H4 (cell line): ENCODE data around the gene PLXNB1. TPM values are rescaled to one million over a fixed set of nuclear protein-coding genes. Genes with fewer than 3 reads are reported as not detected.

Experiments
- DNase-seq: peaks from one replicate; pipeline ENCODE4 v3.0.0-alpha.2; 2015; ENCODE audit warnings: low spot score
- total RNA-seq: library from RNA; depleted of rRNA; stranded (reverse); fragments of >200 nt; shearing (Covaris generic); gene quantifications from 2 replicates; pipeline ENCODE4 v1.2.3, GENCODE V29; 2014

PLXNB1 gene
- total RNA-seq, 1 experiment from 2014 or later = 4.3 TPM

GRCh38 chr3:48432411-48433371 is 2.8 kb upstream of the PLXNB1 start:
- no peak for DNase-seq

DNA sequence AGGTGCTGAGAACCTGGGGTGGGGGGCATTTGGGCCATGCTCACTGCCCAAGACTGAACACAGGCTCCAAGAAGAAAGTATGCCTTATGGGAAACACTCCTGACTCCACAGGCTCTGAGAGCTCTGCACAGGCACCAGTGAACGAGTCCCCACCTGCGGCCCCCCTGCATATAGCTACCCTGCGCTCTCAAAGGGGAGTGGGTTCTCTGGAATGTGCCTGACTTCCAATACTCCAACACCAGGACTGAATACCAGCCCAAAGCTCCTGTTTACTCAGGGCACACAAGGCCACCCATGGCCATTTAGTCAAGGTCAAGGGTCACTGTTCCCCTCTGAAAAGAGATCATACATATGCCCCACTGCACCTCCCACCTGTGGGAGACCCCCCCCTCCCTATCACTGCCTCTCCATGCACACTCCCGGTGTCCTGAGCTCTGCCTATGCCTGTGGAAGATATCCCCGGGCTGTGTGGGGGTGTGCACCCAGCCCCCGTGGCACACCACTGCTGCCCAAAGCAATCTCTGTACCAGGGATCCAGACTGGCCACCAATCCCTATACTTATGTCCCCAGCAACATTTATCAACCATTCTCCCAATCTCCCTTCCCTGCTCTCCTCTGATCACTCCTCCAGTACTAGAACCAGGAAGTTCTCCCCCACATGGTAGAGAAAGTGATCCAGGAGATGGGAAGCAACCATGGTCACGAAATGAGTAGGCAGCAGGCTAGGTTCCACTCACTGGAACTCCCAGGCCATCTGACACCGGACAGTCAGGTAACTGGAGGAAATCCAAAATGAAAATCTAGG is 1.5 kb upstream of the PLXNB1 start:
- no peak for DNase-seq

DNA sequence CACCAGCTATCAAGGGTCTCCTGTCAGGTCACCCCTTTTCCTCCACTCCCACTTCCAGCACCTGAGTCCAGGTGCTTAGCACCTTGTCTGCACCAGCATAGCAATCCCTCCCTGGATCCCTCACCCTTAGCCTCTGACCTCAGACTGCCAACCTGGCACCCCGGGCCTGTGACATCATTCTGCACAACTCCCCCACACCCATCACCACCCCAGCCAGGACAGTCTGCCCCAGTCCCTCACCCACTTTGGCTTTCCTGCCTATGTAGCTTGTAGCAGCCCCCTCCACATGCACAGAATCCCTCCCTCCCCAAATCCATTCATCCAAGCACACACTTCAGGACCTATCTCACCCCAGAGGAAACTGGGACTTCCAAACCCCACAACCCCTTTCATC is 819 bp upstream of the PLXNB1 start:
- no peak for DNase-seq

- no peak for DNase-seq
Observed at GRCh38 chr3:48429317-48429959, 448 bp downstream of the PLXNB1 start.

DNA sequence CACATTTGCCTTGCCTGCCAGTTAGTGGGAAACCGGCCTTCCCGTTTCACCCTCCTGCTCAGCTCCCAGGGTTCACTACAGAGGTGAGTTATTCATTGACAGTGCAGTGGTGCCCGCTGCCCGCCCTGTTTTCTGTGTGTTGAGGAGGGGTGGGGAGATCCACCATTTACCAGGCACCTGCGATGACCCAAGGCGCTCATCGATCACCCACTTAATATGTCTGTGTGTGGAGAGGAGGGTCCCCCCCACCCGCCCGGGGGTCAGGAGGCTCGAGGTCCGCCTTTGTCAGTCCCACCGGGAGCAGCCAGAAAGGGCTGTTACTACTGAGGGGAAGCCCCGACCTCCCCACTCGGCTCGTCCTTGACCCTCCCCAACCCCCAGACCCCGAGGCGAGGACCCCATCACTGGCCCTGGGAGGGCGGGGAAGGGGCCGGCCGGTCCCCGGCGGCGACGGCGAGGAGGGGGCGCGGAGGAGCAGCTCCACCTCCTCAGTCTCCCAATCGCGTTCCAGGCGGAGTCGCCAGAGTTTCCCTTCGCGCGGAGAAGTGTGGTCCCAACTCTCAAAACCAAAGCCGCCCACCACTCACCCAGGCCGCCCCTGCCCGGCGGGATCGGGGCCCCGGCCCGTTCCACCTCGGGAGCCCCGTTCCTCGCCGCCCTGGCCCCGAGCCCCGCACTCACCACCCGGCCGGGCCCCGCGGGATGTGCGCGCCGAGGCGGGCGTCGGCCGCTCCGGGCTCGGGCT is 1.1 kb downstream of the PLXNB1 start:
- no peak for DNase-seq

DNA sequence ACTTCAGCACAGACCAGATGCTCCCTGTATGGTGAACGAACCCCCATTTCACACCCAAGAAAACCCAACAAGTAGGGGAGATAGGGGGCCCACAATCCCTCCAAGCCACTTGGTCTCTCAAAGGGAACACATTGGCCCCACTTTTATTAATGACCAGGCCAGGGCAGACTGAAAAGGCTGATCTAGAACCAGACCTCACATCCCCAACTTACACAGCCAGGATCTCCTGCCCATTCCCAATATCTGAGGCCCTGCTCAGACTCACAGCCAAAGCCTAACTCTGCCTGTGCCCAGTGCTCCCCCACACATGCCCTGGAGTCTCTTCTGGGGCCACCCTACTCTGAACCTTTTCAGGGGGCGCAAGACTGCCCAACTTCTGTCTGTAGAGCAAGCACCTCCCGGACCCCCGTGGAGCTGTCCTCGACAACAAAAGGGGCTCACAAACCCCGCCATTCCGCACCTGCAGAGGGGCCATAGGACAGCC is 1.8 kb downstream of the PLXNB1 start:
- no peak for DNase-seq

DNA sequence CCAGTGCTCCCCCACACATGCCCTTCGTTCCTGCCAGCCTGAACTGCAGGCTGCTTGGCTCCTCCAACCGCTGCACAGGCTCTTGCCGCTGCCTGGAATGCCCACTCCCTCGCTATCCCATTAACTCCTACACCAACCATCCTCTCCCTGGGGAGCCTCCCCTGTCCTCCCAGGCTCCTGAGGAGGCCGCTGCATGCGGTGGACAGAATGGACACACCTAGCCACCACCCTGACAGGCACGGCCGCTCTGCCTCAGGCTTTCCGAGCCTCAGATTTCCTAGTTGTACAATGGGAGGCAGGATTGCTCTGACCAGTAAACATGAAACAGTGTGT is 2.3 kb downstream of the PLXNB1 start:
- DNase-seq = no peak

DNA sequence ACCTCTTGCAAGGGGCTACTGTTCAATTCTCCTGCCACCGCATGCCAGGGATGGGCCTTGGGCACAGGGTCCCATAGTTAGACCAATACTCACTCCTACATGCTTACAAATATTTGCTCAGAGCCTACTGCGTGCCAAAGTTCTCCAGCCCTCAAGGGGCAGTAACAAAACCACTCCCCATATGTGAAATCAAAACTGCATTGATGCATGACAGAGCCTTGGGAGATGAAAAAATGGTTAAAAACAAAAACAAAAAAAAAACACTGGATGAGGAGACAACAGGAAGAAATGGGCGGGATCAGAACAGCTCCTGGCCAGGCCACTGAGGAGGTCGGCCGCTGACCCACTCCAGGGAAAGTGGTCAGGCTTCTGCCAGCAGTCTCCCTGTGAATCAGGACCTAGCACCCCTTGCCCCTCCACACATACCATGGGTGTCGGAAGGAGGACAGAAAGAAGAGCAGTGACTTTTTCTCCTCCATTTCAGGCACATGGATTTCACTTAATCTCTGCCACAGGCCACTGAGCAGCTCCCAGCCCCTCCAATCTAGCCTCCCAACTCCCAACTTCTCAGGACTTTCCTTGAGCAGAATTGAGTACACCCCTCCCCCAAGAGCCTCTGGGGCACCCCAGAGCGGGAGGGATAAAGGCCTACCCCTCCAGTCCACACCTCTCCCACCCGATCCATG is 2.8 kb downstream of the PLXNB1 start:
- DNase-seq = no peak

- no peak for DNase-seq
Observed at GRCh38 chr3:48426401-48426909, 3.4 kb downstream of the PLXNB1 start.

DNA sequence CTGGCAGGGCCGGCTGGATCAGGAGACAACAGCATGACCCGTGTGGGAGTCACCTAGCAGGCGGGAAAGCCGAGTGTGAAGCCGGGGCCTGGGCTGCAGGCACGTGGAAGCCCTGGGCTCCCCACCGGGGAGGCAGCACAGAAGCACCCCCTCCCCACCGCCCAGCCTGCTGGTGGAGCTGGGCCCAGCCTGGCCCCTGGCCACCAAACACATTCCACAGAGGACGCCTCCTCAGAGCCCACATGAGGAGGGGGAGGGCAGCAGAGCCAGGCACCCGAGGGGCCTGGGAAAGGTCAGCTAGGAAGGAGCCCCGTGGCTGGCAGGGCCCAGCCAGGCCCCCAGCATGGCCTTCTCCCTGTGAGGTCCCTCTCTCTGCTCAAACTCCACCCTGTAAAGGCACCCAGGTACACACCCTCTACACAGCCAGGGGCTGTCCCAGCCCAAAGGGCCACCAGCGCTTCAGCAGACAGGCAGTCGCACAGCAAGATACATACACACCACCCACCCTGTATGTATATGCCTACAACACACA is 4.5 kb downstream of the PLXNB1 start:
- no peak for DNase-seq

DNA sequence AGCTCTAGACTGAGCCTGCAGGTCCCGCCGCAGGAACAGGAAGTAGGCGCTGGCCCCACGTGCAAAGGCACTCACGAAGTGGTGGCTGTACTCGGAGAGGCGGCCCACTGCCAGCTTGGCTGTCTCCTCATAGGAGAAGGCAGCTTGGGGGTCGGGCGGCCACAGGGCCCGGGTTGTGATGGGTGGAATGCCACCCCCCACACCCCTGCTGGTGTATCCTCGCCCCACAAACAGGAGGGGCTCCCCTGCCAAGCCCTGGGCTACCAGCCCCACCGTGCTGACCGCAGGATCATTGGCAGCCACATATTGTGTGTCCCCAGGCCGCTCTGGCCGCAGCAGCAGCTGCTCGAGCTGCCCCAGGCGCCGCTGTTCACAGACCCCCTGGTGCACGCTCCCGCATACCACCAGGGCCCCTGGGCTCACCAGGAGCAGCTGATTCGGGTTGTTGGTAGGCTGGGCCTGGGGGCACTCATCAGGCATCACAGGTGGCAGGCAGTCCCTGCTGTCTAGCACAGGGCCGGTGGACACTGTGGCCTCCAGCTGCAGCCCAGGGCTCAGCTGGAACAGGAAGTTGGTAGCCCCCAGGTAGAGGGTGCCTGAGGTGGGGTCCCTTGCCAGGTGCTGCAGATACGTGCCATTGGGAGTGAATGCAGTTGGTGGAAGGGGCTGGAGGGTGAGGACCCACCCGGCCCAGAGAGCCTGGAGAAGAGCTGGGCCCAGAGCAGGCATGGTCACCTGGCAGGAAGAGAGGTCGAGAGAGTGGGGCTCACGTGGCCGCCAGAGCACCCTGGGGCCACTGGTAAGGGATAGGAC is 5.8 kb downstream of the PLXNB1 start:
- DNase-seq = no peak

DNA sequence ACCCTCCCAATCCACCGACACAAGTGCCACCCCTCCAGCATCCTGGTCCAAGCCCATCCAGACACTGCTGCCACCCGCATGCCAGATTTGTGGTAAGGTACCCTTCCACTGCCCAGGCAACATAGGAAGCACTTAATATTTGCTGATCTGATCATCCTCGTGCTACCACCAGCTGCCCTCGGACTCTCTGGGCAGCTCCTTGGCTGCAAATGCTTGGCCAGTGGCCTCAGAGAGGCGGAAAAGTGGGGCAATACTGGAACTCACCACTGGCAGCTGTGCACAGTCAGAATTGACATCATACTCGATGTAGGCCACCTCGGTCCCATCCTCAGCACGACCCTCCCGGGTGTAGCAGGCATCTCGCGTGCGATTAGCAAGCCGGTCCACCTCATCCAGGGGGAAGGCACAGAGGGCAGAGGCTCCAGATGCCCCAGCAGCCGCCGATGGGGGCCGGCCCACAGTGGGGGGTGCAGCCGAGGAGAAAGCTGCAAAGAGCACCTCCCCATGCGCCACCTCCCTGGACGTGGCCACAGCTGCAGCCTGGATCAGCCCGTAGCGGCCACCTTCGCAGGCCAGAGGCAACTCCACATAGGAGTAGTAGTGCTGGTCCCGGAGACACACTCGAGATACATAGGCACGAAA is 6.5 kb downstream of the PLXNB1 start:
- DNase-seq = no peak

DNA sequence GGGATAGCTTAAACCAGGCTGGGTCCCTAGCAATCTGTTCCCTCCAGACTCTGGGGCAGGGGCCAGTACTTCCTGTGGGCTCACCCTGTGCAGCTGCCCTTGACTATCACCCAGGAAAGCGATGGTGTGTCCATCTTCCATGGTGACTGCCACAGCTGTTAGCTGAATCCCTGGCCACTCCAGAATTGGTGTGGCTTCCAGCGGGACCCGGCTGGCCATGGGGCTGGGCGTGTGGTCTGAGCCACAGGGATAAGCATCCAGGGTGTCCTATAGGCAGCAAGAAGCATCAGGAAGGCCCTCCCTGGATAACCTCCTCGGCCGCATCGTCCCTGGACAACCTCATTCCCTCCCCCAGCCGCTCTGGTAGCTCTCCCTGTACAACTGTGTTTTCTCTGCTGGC is 7.2 kb downstream of the PLXNB1 start:
- DNase-seq = no peak

- DNase-seq = no peak
Observed at GRCh38 chr3:48422272-48422671, 7.6 kb downstream of the PLXNB1 start.

- DNase-seq = no peak
Observed at GRCh38 chr3:48420561-48420960, 9.3 kb downstream of the PLXNB1 start.

- no peak for DNase-seq
Observed at GRCh38 chr3:48419597-48419996, 10.3 kb downstream of the PLXNB1 start.

GRCh38 chr3:48419149-48419548 is 10.7 kb downstream of the PLXNB1 start:
- no peak for DNase-seq

DNA sequence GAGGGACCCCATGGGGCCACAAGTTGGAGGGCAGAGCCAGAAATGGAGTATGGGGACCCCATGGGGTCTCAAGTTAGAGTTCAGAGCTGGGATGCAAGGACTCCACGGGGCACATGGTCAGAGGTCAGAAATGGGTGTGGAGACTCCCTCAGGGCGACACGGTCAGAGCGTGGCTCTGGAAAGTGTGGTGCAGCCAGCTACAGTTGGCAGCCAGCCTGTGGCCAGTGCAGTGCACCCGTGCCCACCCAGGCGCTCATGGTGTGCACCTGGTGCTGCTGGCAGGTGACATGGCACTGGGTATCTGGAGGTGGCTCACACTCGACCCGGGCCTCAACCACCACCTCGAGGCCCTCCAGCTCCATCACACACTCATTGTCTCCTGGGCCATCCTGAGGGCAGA is 11.2 kb downstream of the PLXNB1 start:
- no peak for DNase-seq

GRCh38 chr3:48418140-48418539 is 11.7 kb downstream of the PLXNB1 start:
- no peak for DNase-seq
